A549 (cell line): ENCODE data around the gene PI16. TPM values are rescaled to one million over a fixed set of nuclear protein-coding genes. Genes with fewer than 3 reads are reported as not detected.

Experiments used
- ATAC-seq, 2 experiments: fragments of 200-7000 bp in 1 of 2; fragments of >200 bp in 1 of 2; cut with Nextera tagmentation in 1 of 2; cut with Tn5 transposase in 1 of 2; 3 replicates each; pipeline versions ENCODE4 v1.8.0 to v1.9.1; 2018 to 2020; ENCODE audit warnings: mild to moderate bottlenecking in 1 of 2, moderate library complexity in 1 of 2
- CTCF ChIA-PET: fragments of 300-600 bp; sonication (Branson Sonifier 250); formaldehyde crosslinking; extraction: SDS; loops from one replicate; lab custom pipeline; 2021; ENCODE audit warnings: antibody characterized with exemption, inconsistent platforms; lab: Yijun Ruan, JAX
- POLR2A ChIA-PET: fragments of 350-600 bp; formaldehyde crosslinking; extraction: SDS; loops from one replicate; lab custom pipeline; 2021; ENCODE audit warnings: antibody characterized with exemption, inconsistent platforms; lab: Yijun Ruan, JAX
- DNase-seq, 2 experiments: peaks; one replicate each; pipeline versions ENCODE4 v3.0.0 to v3.0.0-alpha.2; 2011 to 2016; ENCODE audit warnings: low read depth in 1 of 2, low spot score in 1 of 2
- FAIRE-seq: peaks from 2 replicates; lab custom pipeline; 2011; peaks lifted over from hg19 to GRCh38; lab: Jason Lieb, UNC
- H3K27ac ChIP-seq, 2 experiments: fragments of >200 bp; sonication (Bioruptor Twin); formaldehyde crosslinking; 3 replicates each; pipeline ENCODE4 v1.5.1; 2016 to 2017
- H3K4me1 ChIP-seq: fragments of >200 bp; sonication (Bioruptor Twin); formaldehyde crosslinking; 3 replicates; pipeline ENCODE4 v1.6.1; 2016
- H3K4me2 ChIP-seq: fragments of >200 bp; sonication (Bioruptor Twin); formaldehyde crosslinking; 3 replicates; pipeline ENCODE4 v1.6.1; 2016
- H3K4me3 ChIP-seq: fragments of >200 bp; sonication (Bioruptor Twin); formaldehyde crosslinking; 3 replicates; pipeline ENCODE4 v1.5.1; 2016
- H3K9me3 ChIP-seq: fragments of >200 bp; sonication (Bioruptor Twin); formaldehyde crosslinking; 3 replicates; pipeline ENCODE4 v1.6.1; 2016
- BCL3 ChIP-seq: fragments of >200 bp; sonication (Bioruptor Twin); formaldehyde crosslinking; IDR thresholded peaks from 3 replicates; pipeline ENCODE4 v1.6.1; 2016
- CBX2 ChIP-seq: fragments of 200-600 bp; sonication (generic); IDR thresholded peaks from 2 replicates; pipeline ENCODE4 v1.6.1; 2016; ENCODE audit warnings: low read depth, mild to moderate bottlenecking, borderline replicate concordance
- CBX8 ChIP-seq: fragments of 200-600 bp; sonication (generic); IDR thresholded peaks from 2 replicates; pipeline ENCODE4 v1.6.1; 2016
- CHD4 ChIP-seq: fragments of 200-600 bp; sonication (generic); IDR thresholded peaks from 2 replicates; pipeline ENCODE4 v1.6.1; 2016; ENCODE audit warnings: antibody characterized with exemption, mild to moderate bottlenecking, borderline replicate concordance
- EHF ChIP-seq: fragments of 250-450 bp; sonication (Bioruptor Pico); IDR thresholded peaks from 2 replicates; pipeline ENCODE4 v1.5.0; 2020; ENCODE audit warnings: mild to moderate bottlenecking
- ELK1 ChIP-seq: fragments of 150-350 bp; IDR thresholded peaks from 2 replicates; pipeline ENCODE4 v1.6.1; 2014; ENCODE audit warnings: low read depth, mild to moderate bottlenecking, low read length
- FOSL2 ChIP-seq, 2 experiments: fragments of 450-650 bp in 1 of 2; fragments of >200 bp in 1 of 2; sonication (Bioruptor Twin) in 1 of 2; formaldehyde crosslinking; IDR thresholded peaks; 2 replicates each; pipeline versions ENCODE4 v1.5.0 to v1.6.1; 2016 to 2020; ENCODE audit warnings: mild to moderate bottlenecking in 1 of 2, moderate library complexity in 1 of 2
- GATA3 ChIP-seq: IDR thresholded peaks from 2 replicates; pipeline ENCODE4 v1.6.1; 2012; ENCODE audit warnings: borderline replicate concordance
- HDAC2 ChIP-seq: fragments of 200-600 bp; sonication (generic); IDR thresholded peaks from 2 replicates; pipeline ENCODE4 v1.6.1; 2016
- HES2 ChIP-seq: fragments of >200 bp; sonication (Bioruptor Twin); formaldehyde crosslinking; IDR thresholded peaks from 2 replicates; pipeline ENCODE4 v1.6.1; 2016
- HEYL ChIP-seq: fragments of 250-450 bp; sonication (Bioruptor Pico); IDR thresholded peaks from 2 replicates; pipeline ENCODE4 v1.8.0; 2021; ENCODE audit warnings: mild to moderate bottlenecking, moderate library complexity
- HOXB5 ChIP-seq: fragments of 250-450 bp; sonication (Bioruptor Pico); IDR thresholded peaks from 2 replicates; pipeline ENCODE4 v1.5.0; 2020; ENCODE audit warnings: mild to moderate bottlenecking, moderate library complexity
- JUN ChIP-seq, 2 experiments: fragments of >200 bp; sonication (Bioruptor Twin); formaldehyde crosslinking; IDR thresholded peaks; 2 replicates in 1 of 2; 3 replicates in 1 of 2; pipeline ENCODE4 v1.6.1; 2016 to 2017
- MAZ ChIP-seq: fragments of 150-350 bp; IDR thresholded peaks from 2 replicates; pipeline ENCODE4 v1.6.1; 2014; ENCODE audit warnings: antibody characterized with exemption, low read depth, low read length, borderline replicate concordance
- NPAS2 ChIP-seq: fragments of 250-450 bp; sonication (Bioruptor Pico); IDR thresholded peaks from 2 replicates; pipeline ENCODE4 v1.8.0; 2022; ENCODE audit warnings: mild to moderate bottlenecking, moderate library complexity, borderline replicate concordance
- POLR2A ChIP-seq: IDR thresholded peaks from 2 replicates; pipeline ENCODE4 v1.6.1; 2012; ENCODE audit warnings: mild to moderate bottlenecking, low read length
- POLR2AphosphoS2 ChIP-seq: conservative IDR thresholded peaks from 2 replicates; pipeline ENCODE4 v1.6.1; 2012; ENCODE audit warnings: low read length, improper control_type of control experiment, inconsistent platforms
- RARB ChIP-seq: fragments of 250-450 bp; sonication (Bioruptor Pico); IDR thresholded peaks from 2 replicates; pipeline ENCODE4 v1.8.0; 2021; ENCODE audit warnings: mild to moderate bottlenecking, moderate library complexity
- RCOR1 ChIP-seq: fragments of 150-350 bp; IDR thresholded peaks from 2 replicates; pipeline ENCODE4 v1.6.1; 2014; ENCODE audit warnings: antibody characterized with exemption, low read length, low read depth
- RNF2 ChIP-seq: fragments of 200-600 bp; sonication (generic); IDR thresholded peaks from 2 replicates; pipeline ENCODE4 v1.6.1; 2016; ENCODE audit warnings: low read depth, mild to moderate bottlenecking, antibody characterized with exemption, moderate library complexity, borderline replicate concordance
- SMC3 ChIP-seq: fragments of >200 bp; sonication (Bioruptor Twin); formaldehyde crosslinking; IDR thresholded peaks from 3 replicates; pipeline ENCODE4 v1.6.1; 2018; ENCODE audit warnings: inconsistent platforms
- SREBF2 ChIP-seq: fragments of 450-650 bp; IDR thresholded peaks from 2 replicates; pipeline ENCODE4 v1.6.1; 2014; ENCODE audit warnings: mild to moderate bottlenecking, moderate library complexity
- TP53 ChIP-seq: fragments of 250-450 bp; sonication (Bioruptor Pico); IDR thresholded peaks from 2 replicates; pipeline ENCODE4 v1.5.0; 2021; ENCODE audit warnings: mild to moderate bottlenecking, moderate library complexity
- USF2 ChIP-seq: fragments of 450-650 bp; IDR thresholded peaks from 2 replicates; pipeline ENCODE4 v1.6.1; 2014; ENCODE audit warnings: antibody characterized with exemption
- ZC3H11A ChIP-seq: fragments of 450-650 bp; IDR thresholded peaks from 2 replicates; pipeline ENCODE4 v1.6.1; 2014; ENCODE audit warnings: antibody characterized with exemption, mild to moderate bottlenecking
- WGBS: methylation state at CpG from one replicate; pipeline ENCODE4 v1.1.6; 2017; ENCODE audit errors: missing lambda C conversion rate; 5-methylcytosine and 5-hydroxymethylcytosine counted together
- polyA plus RNA-seq, 4 experiments: library from polyadenylated mRNA; depleted of rRNA in 3 of 4; stranded (reverse); fragments of >200 nt; fragmentation: RNase III in 1 of 4; extraction: RNeasy Plus Mini Kit Qiagen cat#74134 plus additional on column Dnase treatment in 1 of 4; gene quantifications; 2 replicates in 3 of 4; 3 replicates in 1 of 4; pipeline ENCODE4 v1.2.3, GENCODE V29; 2011 to 2017

PI16 gene
- polyA plus RNA-seq, 2 of the 4 experiments (the other 2 are of a cell fraction): not detected

- no peak for TF ChIP-seq MAZ
- TF ChIP-seq EHF: no peak
- TF ChIP-seq FOSL2 (IDR thresholded peaks at IDR 0.05): no peak
- no peak for TF ChIP-seq FOSL2 (CRISPR knock-in tag; IDR thresholded peaks at IDR 0.05)
- TF ChIP-seq HDAC2: no peak
- TF ChIP-seq RARB (CRISPR knock-in tag): no peak
- no peak for TF ChIP-seq POLR2AphosphoS2
- no peak for TF ChIP-seq ELK1
- TF ChIP-seq RCOR1: no peak
- TF ChIP-seq CBX2: no peak
- TF ChIP-seq SREBF2: no peak
- TF ChIP-seq NPAS2: no peak
- no peak for TF ChIP-seq GATA3
- no peak for TF ChIP-seq TP53 (CRISPR knock-in tag)
- no peak for TF ChIP-seq CBX8
- no peak for TF ChIP-seq JUN (IDR thresholded peaks at IDR 0.05)
- TF ChIP-seq CHD4: no peak
- TF ChIP-seq ZC3H11A: no peak
- TF ChIP-seq HEYL: no peak
- POLR2A ChIA-PET: no interaction called here
- H3K4me3 ChIP-seq: no peak overlapping the region
Observed at GRCh38 chr6:36969240-36969691, 14.7 kb downstream of the PI16 start.

DNA sequence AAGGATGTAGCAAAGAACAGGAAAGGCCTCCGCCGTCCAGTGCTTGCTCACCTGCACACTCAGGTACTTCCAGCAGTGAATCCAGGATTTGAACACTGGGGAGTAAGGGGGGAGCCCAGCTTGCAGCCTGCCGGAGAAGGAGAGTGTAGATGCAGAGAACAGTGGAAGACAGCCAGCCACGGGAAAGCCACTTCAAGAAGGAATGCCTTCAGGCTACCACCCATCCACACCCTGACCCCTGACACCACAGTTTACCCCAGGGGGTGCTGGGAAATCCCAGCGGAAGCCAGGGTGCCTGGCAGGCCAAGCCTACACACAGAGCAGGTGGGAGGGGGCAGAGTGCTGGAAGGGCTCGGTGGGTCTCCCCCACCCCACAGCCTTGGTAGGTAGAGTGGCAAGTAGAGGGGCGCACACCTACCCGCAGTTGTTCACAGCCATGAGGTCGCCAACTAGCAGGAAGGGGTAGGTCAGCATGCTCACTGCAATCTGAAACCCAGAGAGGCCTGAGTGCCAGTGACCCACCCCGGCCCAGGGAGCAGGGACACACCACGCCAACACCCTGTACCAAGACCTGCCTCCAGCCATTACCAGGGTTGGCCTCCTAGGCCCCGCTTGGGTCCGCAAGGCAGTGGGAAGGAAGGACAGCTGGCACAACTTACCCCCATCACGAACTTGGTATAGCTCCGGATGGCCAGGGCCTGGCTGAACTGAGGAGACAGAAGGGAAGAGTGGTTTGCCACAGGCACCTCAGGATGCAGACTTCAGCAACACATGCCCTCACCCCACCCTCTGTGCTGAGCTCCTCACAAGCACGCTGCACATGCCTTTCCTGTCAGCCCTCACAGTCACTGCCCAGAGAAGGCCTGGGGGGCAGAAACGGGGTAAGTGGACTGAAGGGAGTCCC is 15.7 kb downstream of the PI16 start:
- no peaks in the 10 kb centered on the region for H3K4me1 ChIP-seq
- ATAC-seq: no peak
- H3K9me3 ChIP-seq: no peaks in the 10 kb centered on the region
- ChIA-PET POLR2A (no interaction called here), CTCF (interaction anchor here (1.1 to 1.4 kb wide), 3 partner anchors 8 to 240 kb away, joined by 3 to 6 read pairs (median 4); partner anchors contain the start of gene C6orf89)
- H3K4me3 ChIP-seq: no peak overlapping the region
- no peak for TF ChIP-seq ELK1
- TF ChIP-seq HES2: no peak
- no peak for TF ChIP-seq BCL3
- TF ChIP-seq MAZ: no peak
- no peak for TF ChIP-seq NPAS2
- TF ChIP-seq SMC3: no peak
- no peak for TF ChIP-seq HOXB5 (CRISPR knock-in tag)
- TF ChIP-seq HDAC2: no peak
- no peak for TF ChIP-seq CBX2
- no peak for TF ChIP-seq CBX8
- no peak for TF ChIP-seq RNF2
- TF ChIP-seq USF2: no peak
- TF ChIP-seq POLR2A: no peak
- no peak for FAIRE-seq
- DNase-seq: no peak
- peak overlapping the region in 1 of 2 experiments; percentile 53; a peak in 1 of 6 replicates for H3K27ac ChIP-seq
- H3K4me2 ChIP-seq: no peak overlapping the region
- 79% methylated on average over 9 of the region's 17 CpGs for WGBS

More at GRCh38 chr6:36969240-36969691, 14.7 kb downstream of the PI16 start:
- 87% methylated on average over 9 of the region's 14 CpGs for WGBS
- DNase-seq: no peak
- no peak overlapping the region for H3K4me2 ChIP-seq
- FAIRE-seq: no peak
- no peaks in the 10 kb centered on the region for H3K4me1 ChIP-seq
- ATAC-seq: no peak
- H3K27ac ChIP-seq: no peak overlapping the region
- CTCF ChIA-PET: interaction anchor here (1.1 to 1.2 kb wide), 2 partner anchors 9 to 241 kb away, joined by 3 to 4 read pairs; no protein-coding TSS in a partner anchor
- H3K9me3 ChIP-seq: no peaks in the 10 kb centered on the region
